H9 (cell line): Measurements from ENCODE around the gene DNAH1. TPM values are rescaled to one million over a fixed set of nuclear protein-coding genes. Genes with fewer than 3 reads are reported as not detected.

Source experiments
- DNase-seq: peaks from one replicate; pipeline ENCODE4 v3.0.0-alpha.2; 2017
- H2AFZ ChIP-seq: one replicate; pipeline ENCODE4 v1.6.1; 2013; ENCODE audit warnings: mild to moderate bottlenecking, low read length, control low read depth, moderate library complexity
- H2AK5ac ChIP-seq: 2 replicates; pipeline ENCODE4 v1.6.1; 2013; ENCODE audit warnings: low read length, control low read depth, mixed read lengths; ENCODE audit not compliant: insufficient read length
- H2BK120ac ChIP-seq: one replicate; pipeline ENCODE4 v1.6.1; 2013; ENCODE audit warnings: low read depth, mild to moderate bottlenecking, low read length, control low read depth, inconsistent platforms; ENCODE audit not compliant: poor library complexity, severe bottlenecking
- H2BK12ac ChIP-seq: 2 replicates; pipeline ENCODE4 v1.6.1; 2013; ENCODE audit warnings: low read length, control low read depth, mixed read lengths, low read depth; ENCODE audit not compliant: insufficient read length
- H2BK15ac ChIP-seq: 2 replicates; pipeline ENCODE4 v1.6.1; 2013; ENCODE audit warnings: low read depth, low read length, control low read depth
- H2BK20ac ChIP-seq: one replicate; pipeline ENCODE4 v1.6.1; 2013; ENCODE audit warnings: low read depth, mild to moderate bottlenecking, low read length, control low read depth, inconsistent platforms; ENCODE audit not compliant: poor library complexity, severe bottlenecking
- H2BK5ac ChIP-seq: 2 replicates; pipeline ENCODE4 v1.6.1; 2013; ENCODE audit warnings: low read length, control low read depth, mixed read lengths; ENCODE audit not compliant: insufficient read length
- H3K14ac ChIP-seq: 2 replicates; pipeline ENCODE4 v1.6.1; 2013; ENCODE audit warnings: low read length, control low read depth; ENCODE audit not compliant: insufficient read depth
- H3K18ac ChIP-seq: 2 replicates; pipeline ENCODE4 v1.6.1; 2013; ENCODE audit warnings: low read depth, mild to moderate bottlenecking, mixed read lengths, low read length, control low read depth; ENCODE audit not compliant: insufficient read length
- H3K23ac ChIP-seq: 2 replicates; pipeline ENCODE4 v1.6.1; 2013; ENCODE audit warnings: low read length, control low read depth, mixed read lengths, low read depth; ENCODE audit not compliant: insufficient read length
- H3K23me2 ChIP-seq: 2 replicates; pipeline ENCODE4 v1.6.1; 2013; ENCODE audit warnings: low read depth, mild to moderate bottlenecking, mixed read lengths, low read length, control low read depth; ENCODE audit not compliant: insufficient read length, poor library complexity, severe bottlenecking
- H3K27ac ChIP-seq: 2 replicates; pipeline ENCODE4 v1.5.1; 2013; ENCODE audit warnings: low read length, control low read depth, mixed read lengths, low read depth; ENCODE audit not compliant: insufficient read length
- H3K27me3 ChIP-seq: 2 replicates; pipeline ENCODE4 v1.6.1; 2013; ENCODE audit warnings: low read length, control low read depth, inconsistent platforms; ENCODE audit not compliant: insufficient read depth
- H3K4ac ChIP-seq: 2 replicates; pipeline ENCODE4 v1.6.1; 2013; ENCODE audit warnings: low read depth, mild to moderate bottlenecking, control low read depth, inconsistent platforms, low read length, moderate library complexity
- H3K4me1 ChIP-seq: 2 replicates; pipeline ENCODE4 v1.6.1; 2013; ENCODE audit warnings: low read length, control low read depth, inconsistent platforms; ENCODE audit not compliant: insufficient read depth
- H3K4me2 ChIP-seq: 2 replicates; pipeline ENCODE4 v1.6.1; 2013; ENCODE audit warnings: low read length, control low read depth, mixed read lengths; ENCODE audit not compliant: insufficient read length, insufficient read depth
- H3K56ac ChIP-seq: 2 replicates; pipeline ENCODE4 v1.6.1; 2013; ENCODE audit warnings: low read depth, mild to moderate bottlenecking, mixed read lengths, low read length, control low read depth; ENCODE audit not compliant: insufficient read length
- H3K79me1 ChIP-seq: 2 replicates; pipeline ENCODE4 v1.6.1; 2013; ENCODE audit warnings: low read depth, mild to moderate bottlenecking, moderate library complexity, low read length, control low read depth, inconsistent platforms; ENCODE audit not compliant: insufficient read depth, poor library complexity, severe bottlenecking
- H3K79me2 ChIP-seq: 2 replicates; pipeline ENCODE4 v1.6.1; 2013; ENCODE audit warnings: low read length, control low read depth, inconsistent platforms; ENCODE audit not compliant: insufficient read depth
- H3K9ac ChIP-seq: 2 replicates; pipeline ENCODE4 v1.6.1; 2013; ENCODE audit warnings: low read length, control low read depth, mixed read lengths; ENCODE audit not compliant: insufficient read length; ENCODE audit errors: extremely low read depth
- H3K9me3 ChIP-seq: one replicate; pipeline ENCODE4 v1.6.1; 2013; ENCODE audit warnings: low read depth, low read length, inconsistent platforms; ENCODE audit not compliant: control insufficient read depth
- H3T11ph ChIP-seq: one replicate; pipeline ENCODE4 v1.6.1; 2013; ENCODE audit warnings: mild to moderate bottlenecking, low read length, control low read depth, inconsistent platforms
- H4K20me1 ChIP-seq: one replicate; pipeline ENCODE4 v1.6.1; 2013; ENCODE audit not compliant: control insufficient read depth, insufficient read length, insufficient read depth
- H4K5ac ChIP-seq: 2 replicates; pipeline ENCODE4 v1.6.1; 2013; ENCODE audit warnings: low read depth, mild to moderate bottlenecking, mixed read lengths, low read length, control low read depth; ENCODE audit not compliant: insufficient read length
- H4K8ac ChIP-seq: replicated peaks from 2 replicates; pipeline ENCODE4 v1.6.1; 2013; ENCODE audit warnings: low read length, control low read depth, mixed read lengths, low read depth; ENCODE audit not compliant: insufficient read length
- H4K91ac ChIP-seq: 2 replicates; pipeline ENCODE4 v1.6.1; 2013; ENCODE audit warnings: low read depth, mild to moderate bottlenecking, moderate library complexity, mixed read lengths, low read length, control low read depth; ENCODE audit not compliant: insufficient read length
- H3K27ac Mint-ChIP-seq, 3 experiments: 2 replicates in 2 of 3; 3 replicates in 1 of 3; pipeline ENCODE4 v1.8.0; 2020 to 2021; ENCODE audit warnings: mixed read lengths in 3 of 3, mild to moderate bottlenecking in 1 of 3, moderate library complexity in 1 of 3
- H3K27me3 Mint-ChIP-seq: 2 replicates; pipeline ENCODE4 v1.8.0; 2021; ENCODE audit warnings: low read depth, mild to moderate bottlenecking, moderate library complexity, mixed read lengths
- H3K36me3 Mint-ChIP-seq, 3 experiments: 2 replicates in 2 of 3; 3 replicates in 1 of 3; pipeline ENCODE4 v1.8.0; 2020 to 2021; ENCODE audit warnings: low read depth in 3 of 3, mixed read lengths in 3 of 3; ENCODE audit not compliant: insufficient read depth in 1 of 3
- H3K4me1 Mint-ChIP-seq, 2 experiments: 2 replicates each; pipeline ENCODE4 v1.8.0; 2020; ENCODE audit warnings: mixed read lengths in 2 of 2
- H3K4me3 Mint-ChIP-seq, 2 experiments: 2 replicates in 1 of 2; 3 replicates in 1 of 2; pipeline ENCODE4 v1.8.0; 2020 to 2021; ENCODE audit warnings: mild to moderate bottlenecking in 2 of 2, mixed read lengths in 2 of 2, moderate library complexity in 1 of 2
- H3K9me3 Mint-ChIP-seq, 2 experiments: 2 replicates in 1 of 2; 3 replicates in 1 of 2; pipeline ENCODE4 v1.8.0; 2020; ENCODE audit warnings: mild to moderate bottlenecking in 2 of 2, mixed read lengths in 2 of 2, moderate library complexity in 1 of 2
- WGBS: extraction: QIAGEN DNeasy Blood & Tissue Kit; methylation state at CpG from one replicate; pipeline ENCODE4 v1.1.7; 2013; ENCODE audit warnings: missing lambda C conversion rate, low lambda C conversion rate, mixed read lengths; ENCODE audit not compliant: insufficient read length; ENCODE audit errors: extremely low coverage; 5-methylcytosine and 5-hydroxymethylcytosine counted together
- total RNA-seq: library from RNA; stranded (reverse); gene quantifications from 2 replicates; pipeline ENCODE4 v1.2.1, GENCODE V29; 2021
- TF ChIP-seq, protein P1 (sequence below): fragments of 200-600 bp; sonication (generic); conservative IDR thresholded peaks from 3 replicates; pipeline ENCODE4 v1.8.0; 2021; ENCODE audit warnings: antibody characterized with exemption, mild to moderate bottlenecking

The DNAH1 gene
- total RNA-seq, 1 experiment from 2014 or later, result 2.0 TPM

DNA sequence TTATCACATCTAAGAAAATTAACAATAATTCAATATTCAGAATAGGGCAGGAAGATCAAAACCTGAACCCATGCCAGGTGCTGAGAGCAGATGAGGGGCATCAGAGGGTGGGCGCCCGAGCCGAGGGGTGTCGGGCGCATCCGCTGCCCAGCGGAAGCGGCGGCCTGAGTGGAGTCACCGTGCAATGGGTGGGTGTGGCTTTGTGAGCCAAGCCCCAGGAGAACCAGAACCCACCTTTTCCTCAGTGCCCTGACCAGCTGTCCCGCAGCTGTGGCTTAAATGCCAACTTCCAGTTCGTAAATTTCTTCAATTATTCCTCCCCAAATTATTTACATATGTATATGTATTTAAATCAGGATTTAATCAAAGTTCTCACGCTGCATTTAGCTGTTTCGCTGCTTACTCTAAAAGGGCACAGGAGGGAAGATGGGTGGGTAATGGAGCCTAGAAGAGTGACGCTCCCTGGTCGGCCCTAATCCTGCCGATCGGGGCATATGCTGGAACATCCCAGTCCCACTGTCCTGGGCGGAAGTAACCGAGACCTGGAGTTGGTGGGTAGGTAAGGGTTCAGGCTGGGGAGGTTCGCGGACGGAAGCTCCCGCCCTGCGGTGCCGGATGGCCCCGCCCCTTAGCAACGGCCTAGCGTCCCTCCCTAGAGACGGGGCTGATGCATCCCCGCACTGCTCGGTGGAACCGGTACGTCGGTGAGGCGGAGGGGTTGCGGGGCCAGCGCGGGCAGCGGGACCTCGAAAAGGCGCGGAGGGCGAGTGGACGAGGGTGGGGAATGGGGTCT lies 1.3 kb downstream of the DNAH1 start:
- Histone ChIP-seq H3K56ac (no peak overlapping the region), H2BK15ac (no peak overlapping the region), H3K79me2 (no peaks in the 10 kb centered on the region), H3K27ac (no peak overlapping the region), H3K23me2 (peaks cover 6% of the 10 kb centered on the region), H3T11ph (no peak overlapping the region), H3K4me2 (peak overlapping the region; percentile 92), H2BK12ac (no peak overlapping the region), H2BK120ac (no peak overlapping the region), H3K23ac (no peak overlapping the region), H3K27me3 (peaks cover 2% of the 10 kb centered on the region; the same call in 1 of the 2 replicates), H3K14ac (no peak overlapping the region), H3K9ac (peak overlapping the region; percentile 45), H2AFZ (no peak overlapping the region), H3K79me1 (no peaks in the 10 kb centered on the region), H2AK5ac (no peak overlapping the region), H3K4ac (no peak overlapping the region), H2BK5ac (no peak overlapping the region), H3K18ac (no peak overlapping the region), H4K8ac (no peak overlapping the region), H4K20me1 (no peaks in the 10 kb centered on the region), H4K5ac (no peak overlapping the region), H3K9me3 (no peaks in the 10 kb centered on the region), H2BK20ac (no peak overlapping the region), H4K91ac (no peak overlapping the region), H3K4me1 (no peaks in the 10 kb centered on the region)
- peak overlapping the region in 2 of 3 experiments; percentile 13 to 57; a peak in 1 of 7 replicates for H3K27ac Mint-ChIP-seq
- no CpG with 5 or more reads among the region's 45 CpGs for WGBS
- no peaks in the 10 kb centered on the region for H3K9me3 Mint-ChIP-seq
- no peaks in the 10 kb centered on the region; a peak in 1 of 7 replicates for H3K36me3 Mint-ChIP-seq
- peak; percentile 91 for DNase-seq
- TF ChIP-seq, protein P1, sequence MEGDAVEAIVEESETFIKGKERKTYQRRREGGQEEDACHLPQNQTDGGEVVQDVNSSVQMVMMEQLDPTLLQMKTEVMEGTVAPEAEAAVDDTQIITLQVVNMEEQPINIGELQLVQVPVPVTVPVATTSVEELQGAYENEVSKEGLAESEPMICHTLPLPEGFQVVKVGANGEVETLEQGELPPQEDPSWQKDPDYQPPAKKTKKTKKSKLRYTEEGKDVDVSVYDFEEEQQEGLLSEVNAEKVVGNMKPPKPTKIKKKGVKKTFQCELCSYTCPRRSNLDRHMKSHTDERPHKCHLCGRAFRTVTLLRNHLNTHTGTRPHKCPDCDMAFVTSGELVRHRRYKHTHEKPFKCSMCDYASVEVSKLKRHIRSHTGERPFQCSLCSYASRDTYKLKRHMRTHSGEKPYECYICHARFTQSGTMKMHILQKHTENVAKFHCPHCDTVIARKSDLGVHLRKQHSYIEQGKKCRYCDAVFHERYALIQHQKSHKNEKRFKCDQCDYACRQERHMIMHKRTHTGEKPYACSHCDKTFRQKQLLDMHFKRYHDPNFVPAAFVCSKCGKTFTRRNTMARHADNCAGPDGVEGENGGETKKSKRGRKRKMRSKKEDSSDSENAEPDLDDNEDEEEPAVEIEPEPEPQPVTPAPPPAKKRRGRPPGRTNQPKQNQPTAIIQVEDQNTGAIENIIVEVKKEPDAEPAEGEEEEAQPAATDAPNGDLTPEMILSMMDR, result no peak
- H3K4me1 Mint-ChIP-seq, result peaks cover 5 to 10% of the 10 kb centered on the region in 2 experiments
- H3K27me3 Mint-ChIP-seq, result peaks cover 33% of the 10 kb centered on the region
- peak overlapping the region; percentile 59 to 71 for H3K4me3 Mint-ChIP-seq
